Prostate gland (tissue), 2 donors: ENCODE data around the gene ABCB1. TPM values are rescaled to one million over a fixed set of nuclear protein-coding genes. Genes with fewer than 3 reads are reported as not detected.

ENCODE experiments used
- DNase-seq: peaks from one replicate; pipeline ENCODE4 v3.0.0-alpha.2; 2019; ENCODE audit warnings: low spot score
- H3K27ac ChIP-seq, 2 donors: fragments of 200-600 bp; sonication (generic); 2 replicates each; pipeline ENCODE4 v1.5.1; 2017 to 2019
- H3K27me3 ChIP-seq: fragments of 200-600 bp; sonication (generic); replicated peaks from 2 replicates; pipeline ENCODE4 v1.5.1; 2019; ENCODE audit not compliant: insufficient read depth
- H3K36me3 ChIP-seq, 2 donors: fragments of 200-600 bp; sonication (generic); 1 replicate in 1 of 2; 2 replicates in 1 of 2; pipeline versions ENCODE4 v1.5.1 to v1.8.1; 2017 to 2019
- H3K4me1 ChIP-seq: fragments of 200-600 bp; sonication (generic); replicated peaks from 2 replicates; pipeline ENCODE4 v1.5.1; 2019
- H3K4me3 ChIP-seq, 2 donors: fragments of 200-600 bp; sonication (generic); 2 replicates each; pipeline ENCODE4 v1.5.1; 2017 to 2019
- H3K9me3 ChIP-seq: fragments of 200-600 bp; sonication (generic); 2 replicates; pipeline ENCODE4 v1.5.1; 2017
- CTCF ChIP-seq, 4 experiments: fragments of 200-600 bp in 2 of 4; fragments of 450-650 bp in 2 of 4; sonication (generic) in 2 of 4; IDR thresholded peaks; 1 replicate in 3 of 4; 2 replicates in 1 of 4; pipeline ENCODE4 v1.5.1; 2016 to 2019; ENCODE audit warnings: antibody characterized with exemption in 4 of 4, mild to moderate bottlenecking in 2 of 4, moderate library complexity in 2 of 4
- POLR2A ChIP-seq: fragments of 450-650 bp; IDR thresholded peaks from one replicate; pipeline ENCODE4 v1.6.1; 2016; ENCODE audit warnings: antibody characterized with exemption, mild to moderate bottlenecking
- POLR2AphosphoS5 ChIP-seq: sonication (generic); formaldehyde crosslinking; IDR thresholded peaks from one replicate; pipeline ENCODE4 v1.6.1; 2017; ENCODE audit warnings: antibody characterized with exemption
- WGBS: methylation state at CpG from one replicate; pipeline ENCODE4 v1.1.5; 2018; 5-methylcytosine and 5-hydroxymethylcytosine counted together
- intact Hi-C: fragments of 100-400 bp; cut with DNase I; formaldehyde crosslinking; loops from one replicate; pipeline ENCODE4 v1.14.2; 2022
- total RNA-seq, 2 donors: library from RNA; depleted of rRNA; stranded (reverse); fragments of >200 nt; gene quantifications; one replicate each; pipeline ENCODE4 v1.1.0, GENCODE V29; 2016

ABCB1 gene
- total RNA-seq, 2 donors from 2014 or later: 9.2 to 10.2 TPM

GRCh38 chr7:87609916-87610315 lies 9.2 kb upstream of the ABCB1 start:
- H3K9me3 ChIP-seq: no peaks in the 10 kb centered on the region
- no peak for TF ChIP-seq POLR2AphosphoS5
- H3K4me3 ChIP-seq: no peak overlapping the region
- H3K4me1 ChIP-seq: no peaks in the 10 kb centered on the region
- no peaks in the 10 kb centered on the region for H3K27me3 ChIP-seq
- H3K36me3 ChIP-seq: no peaks in the 10 kb centered on the region
- no peak for DNase-seq
- intact Hi-C loops: no loop called here
- H3K27ac ChIP-seq: no peak overlapping the region
- WGBS: 74% methylated on average over 5 of the region's 5 CpGs

GRCh38 chr7:87608431-87608830 lies 7.7 kb upstream of the ABCB1 start:
- Histone ChIP-seq H3K4me3 (no peak overlapping the region), H3K4me1 (no peaks in the 10 kb centered on the region), H3K27ac (no peak overlapping the region), H3K9me3 (no peaks in the 10 kb centered on the region), H3K27me3 (no peaks in the 10 kb centered on the region), H3K36me3 (no peaks in the 10 kb centered on the region)
- DNase-seq: no peak
- TF ChIP-seq CTCF (IDR thresholded peaks at IDR 0.05) (no peak), POLR2AphosphoS5 (no peak), POLR2A (no peak)
- 42% methylated on average over 3 of the region's 3 CpGs for WGBS
- intact Hi-C loops: no loop called here

GRCh38 chr7:87604264-87604663 lies 3.6 kb upstream of the ABCB1 start:
- no peak overlapping the region for H3K27ac ChIP-seq
- no peak for DNase-seq
- H3K36me3 ChIP-seq: no peaks in the 10 kb centered on the region
- no peaks in the 10 kb centered on the region for H3K4me1 ChIP-seq
- H3K27me3 ChIP-seq: no peaks in the 10 kb centered on the region
- H3K9me3 ChIP-seq: no peaks in the 10 kb centered on the region
- WGBS: 82% methylated on average over 1 of the region's 1 CpG
- no peak overlapping the region for H3K4me3 ChIP-seq
- intact Hi-C loops: no loop called here
- TF ChIP-seq POLR2A: no peak
- TF ChIP-seq POLR2AphosphoS5: no peak
- TF ChIP-seq CTCF (IDR thresholded peaks at IDR 0.05): no peak

- no peak for TF ChIP-seq POLR2AphosphoS5
- TF ChIP-seq CTCF (IDR thresholded peaks at IDR 0.05): no peak
- no peak for TF ChIP-seq POLR2A
- DNase-seq: no peak
- intact Hi-C loops: no loop called here
- H3K4me1 ChIP-seq: no peaks in the 10 kb centered on the region
- 72% methylated on average over 10 of the region's 10 CpGs for WGBS
- no peaks in the 10 kb centered on the region for H3K36me3 ChIP-seq
- no peaks in the 10 kb centered on the region for H3K27me3 ChIP-seq
- H3K9me3 ChIP-seq: no peaks in the 10 kb centered on the region
- no peak overlapping the region for H3K4me3 ChIP-seq
- no peak overlapping the region for H3K27ac ChIP-seq
These were observed 1.3 kb downstream of the ABCB1 start for GRCh38 chr7:87599336-87599735.

- Histone ChIP-seq H3K4me3 (no peak overlapping the region), H3K27ac (no peak overlapping the region), H3K27me3 (no peaks in the 10 kb centered on the region), H3K4me1 (no peaks in the 10 kb centered on the region), H3K9me3 (no peaks in the 10 kb centered on the region), H3K36me3 (no peaks in the 10 kb centered on the region)
- intact Hi-C loops: no loop called here
- TF ChIP-seq CTCF (IDR thresholded peaks at IDR 0.05) (no peak), POLR2AphosphoS5 (no peak), POLR2A (no peak)
- WGBS: 75% methylated on average over 4 of the region's 4 CpGs
- DNase-seq: no peak
These were observed 2.3 kb downstream of the ABCB1 start for GRCh38 chr7:87598234-87599009.
